HG03439 (cell line): ENCODE results near the gene HIGD1C.

Experiments used
- ATAC-seq: cut with Tn5 transposase; IDR thresholded peaks from one replicate; pipeline ENCODE4 v1.9.1; 2021; ENCODE audit warnings: mild to moderate bottlenecking, moderate library complexity; ENCODE audit not compliant: unreplicated experiment

Gene HIGD1C

GRCh38 chr12:50981319-50982239 lies 29.2 kb downstream of the HIGD1C start:
- ATAC-seq = no peak

- no peak for ATAC-seq
Measured at GRCh38 chr12:50984586-50985298, 32.4 kb downstream of the HIGD1C start.

DNA sequence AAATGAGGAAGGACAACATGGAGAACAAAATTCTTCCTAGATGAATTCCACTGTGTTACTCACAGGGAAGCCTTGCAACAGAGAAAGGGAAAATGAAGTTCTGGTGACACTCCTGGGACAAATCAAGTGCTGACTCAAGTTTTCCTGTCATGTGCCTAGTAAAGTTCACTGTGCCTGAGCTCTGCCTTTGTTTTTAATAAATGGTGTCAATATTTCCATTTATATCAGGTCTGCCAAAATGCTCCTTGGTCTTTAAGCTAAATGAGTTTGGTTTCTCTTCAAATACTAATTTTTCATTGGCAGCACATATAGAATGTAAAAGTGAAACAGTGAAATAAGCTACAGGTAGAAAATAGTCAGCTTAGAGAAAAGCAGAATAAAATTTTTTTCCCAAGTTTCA lies 33.0 kb downstream of the HIGD1C start:
- no peak for ATAC-seq

- ATAC-seq = no peak
Measured at GRCh38 chr12:50986966-50987737, 34.8 kb downstream of the HIGD1C start.

DNA sequence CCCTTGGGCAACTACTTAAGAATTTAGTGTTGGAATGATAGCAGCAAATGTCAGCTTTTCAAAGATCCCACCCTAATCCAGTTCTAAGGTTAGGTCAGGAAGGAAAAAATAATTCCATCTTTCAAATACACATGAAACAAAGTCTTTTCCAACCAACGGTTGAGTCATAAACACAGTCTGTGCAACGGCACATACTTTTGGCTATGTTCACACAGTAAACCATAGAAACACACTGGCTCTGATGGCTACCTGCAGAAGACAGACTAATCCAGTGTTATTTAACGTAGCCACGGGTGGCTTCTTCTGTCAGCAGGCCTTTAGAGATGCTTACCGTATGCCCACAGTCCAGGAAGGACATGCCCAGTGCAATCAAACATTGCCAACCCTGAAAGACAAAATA lies 35.7 kb downstream of the HIGD1C start:
- no peak for ATAC-seq

DNA sequence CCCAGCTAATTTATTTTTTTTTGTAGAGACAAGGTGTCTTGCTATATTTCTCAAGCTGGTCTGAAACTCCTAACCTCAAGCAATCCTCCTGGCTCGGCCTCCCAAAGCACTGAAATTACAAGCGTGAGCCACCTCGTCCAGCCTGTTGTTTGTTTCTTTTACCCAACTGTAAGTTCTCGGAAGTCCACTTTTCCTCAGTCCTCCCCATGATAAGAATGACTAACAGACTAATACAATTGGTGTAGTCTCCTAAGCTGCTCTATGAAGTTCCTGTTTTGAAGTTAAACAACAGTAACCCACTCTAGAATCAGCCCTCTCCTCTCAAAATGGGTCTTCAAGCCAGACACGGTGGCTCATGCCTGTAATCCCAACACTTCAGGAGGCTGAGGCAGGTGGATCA lies 36.5 kb downstream of the HIGD1C start:
- no peak for ATAC-seq

- no peak for ATAC-seq
Measured at GRCh38 chr12:50990147-50990727, 37.9 kb downstream of the HIGD1C start.

GRCh38 chr12:50990791-50991190 lies 38.4 kb downstream of the HIGD1C start:
- no peak for ATAC-seq

- ATAC-seq = no peak
Measured at GRCh38 chr12:50991291-50991690, 38.9 kb downstream of the HIGD1C start.

- no peak for ATAC-seq
Measured at GRCh38 chr12:50992819-50993218, 40.5 kb downstream of the HIGD1C start.

- no peak for ATAC-seq
Measured at GRCh38 chr12:50999093-50999492, 46.7 kb downstream of the HIGD1C start.

GRCh38 chr12:51000245-51000644 lies 47.9 kb downstream of the HIGD1C start:
- ATAC-seq = no peak

DNA sequence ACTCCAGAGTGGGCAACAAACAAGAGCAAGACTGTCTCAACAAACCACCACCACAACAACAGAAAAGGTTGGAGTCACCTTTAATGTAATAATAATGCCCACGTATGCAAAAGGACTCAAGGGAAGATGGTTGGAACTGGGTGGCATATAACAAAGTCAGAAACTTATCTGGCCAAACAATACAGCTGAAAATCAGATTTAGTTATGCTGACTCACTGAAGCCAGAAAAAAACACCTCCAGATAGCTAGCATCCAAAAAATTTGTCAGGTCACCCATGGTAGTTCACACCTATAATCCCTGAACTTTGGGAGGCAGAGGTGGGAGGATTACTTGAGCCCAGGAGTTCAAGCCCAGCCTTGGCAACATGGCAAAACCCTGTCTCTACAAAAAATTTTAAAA lies 49.5 kb downstream of the HIGD1C start:
- ATAC-seq = no peak

- no peak for ATAC-seq
Measured at GRCh38 chr12:51004504-51004903, 52.2 kb downstream of the HIGD1C start.

DNA sequence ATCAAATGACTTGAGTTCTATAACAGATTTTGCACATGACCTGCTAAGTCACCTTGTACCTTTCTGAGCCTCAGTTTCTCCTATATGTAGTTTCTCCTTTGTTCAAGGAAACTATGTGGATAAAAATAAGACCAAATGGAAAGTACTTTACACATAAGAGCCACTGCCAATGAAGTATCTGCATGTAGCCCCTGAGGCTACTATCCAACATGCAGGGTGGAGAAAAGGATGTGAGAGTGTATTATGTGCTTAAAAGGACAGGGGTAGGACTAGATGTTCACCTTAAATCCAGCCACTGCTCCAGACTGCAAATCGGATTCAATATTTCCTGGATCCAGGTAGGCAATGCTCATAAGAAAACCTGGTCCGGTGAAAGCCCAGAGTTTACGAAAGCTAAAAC lies 52.7 kb downstream of the HIGD1C start:
- no peak for ATAC-seq

GRCh38 chr12:51005671-51006070 lies 53.3 kb downstream of the HIGD1C start:
- ATAC-seq = no peak

GRCh38 chr12:51008329-51009055 lies 56.1 kb downstream of the HIGD1C start:
- no peak for ATAC-seq

DNA sequence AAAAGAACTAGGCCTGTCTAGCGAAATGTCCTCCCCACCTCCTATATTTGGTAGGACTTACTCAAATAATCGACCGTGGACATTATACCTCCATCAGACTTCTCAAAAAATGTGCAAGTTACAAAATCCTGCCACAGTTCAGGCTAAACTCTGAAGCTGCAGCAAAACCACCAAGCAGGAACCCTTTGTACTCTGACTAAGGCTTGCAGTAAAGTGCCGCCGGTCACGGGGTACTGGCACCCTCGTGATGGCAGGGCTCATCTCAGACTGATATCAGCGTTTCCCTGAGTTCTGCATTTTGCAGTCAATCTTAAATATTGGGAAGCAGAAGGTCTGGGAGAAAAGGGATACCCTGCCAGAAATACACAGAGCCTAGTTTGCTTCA lies 56.7 kb downstream of the HIGD1C start:
- ATAC-seq = no peak

DNA sequence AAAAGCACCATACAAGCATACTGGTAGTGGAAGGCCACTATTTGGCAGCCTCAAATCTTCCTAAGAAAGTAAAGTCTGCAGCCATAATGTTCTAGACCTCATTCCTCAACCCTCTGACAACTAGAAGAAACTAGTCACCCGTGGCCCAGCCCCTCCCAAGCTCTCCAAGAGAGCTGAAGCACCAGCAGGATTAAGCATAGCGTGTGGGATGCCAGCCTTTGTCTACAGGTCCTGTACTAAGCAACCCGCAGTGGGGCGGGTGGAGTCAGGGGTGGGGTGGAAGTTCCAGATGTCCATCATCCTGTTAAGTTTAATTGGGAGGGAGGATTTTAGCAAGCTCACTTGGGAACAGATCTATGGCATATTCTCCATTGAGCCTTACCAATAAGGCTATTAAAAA lies 59.6 kb downstream of the HIGD1C start:
- no peak for ATAC-seq

DNA sequence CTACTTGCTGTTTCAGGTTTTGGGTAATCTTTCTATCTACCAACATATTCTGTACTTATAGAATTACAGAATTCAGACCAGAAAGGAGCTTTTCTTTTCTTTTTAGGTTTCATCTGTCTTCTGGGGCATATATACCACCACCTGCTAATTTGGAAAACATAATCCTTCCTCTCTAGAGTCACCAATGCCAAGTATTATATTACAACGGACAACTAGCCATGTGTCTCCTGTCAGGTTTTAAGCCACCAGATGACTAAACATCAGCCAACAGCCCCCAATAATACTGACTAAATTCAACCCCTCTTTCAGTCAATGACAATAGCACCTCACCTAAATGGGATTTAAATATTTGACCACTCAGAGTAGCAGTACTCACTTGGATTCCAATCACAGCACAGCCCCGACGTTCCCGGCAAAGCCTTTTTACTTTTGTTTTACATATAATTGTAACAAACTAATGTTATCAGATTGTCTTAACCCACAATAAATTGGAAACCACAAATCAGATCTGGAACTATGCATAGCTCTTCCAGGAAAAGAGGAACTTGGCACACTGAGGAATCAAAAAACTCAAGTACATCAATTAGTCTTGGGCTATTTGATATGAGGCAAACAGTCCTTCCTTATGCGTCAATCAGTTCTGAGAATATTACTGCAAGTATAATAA lies 60.4 kb downstream of the HIGD1C start:
- ATAC-seq = no peak
